Ascending aorta (tissue), 2 donors: ENCODE measurements around the gene TACR1. TPM values are rescaled to one million over a fixed set of nuclear protein-coding genes. Genes with fewer than 3 reads are reported as not detected.
A peak's percentile ranks its signal among the peaks of the same experiment; 100 is the strongest.
"Not testable (repeated sequence)": the region's sequence is repeated elsewhere in the genome, so short reads cannot be mapped to it uniquely, and the experiment has no call there.

Experiments used
- DNase-seq, 2 donors: peaks; one replicate each; pipeline ENCODE4 v3.0.0-alpha.2; 2019; ENCODE audit warnings: low spot score in 2 of 2
- H3K27ac ChIP-seq, 2 donors: fragments of 200-600 bp; sonication (generic); one replicate each; pipeline ENCODE4 v1.5.1; 2016 to 2017; ENCODE audit warnings: mild to moderate bottlenecking in 1 of 2
- H3K27me3 ChIP-seq: fragments of 200-600 bp; sonication (generic); one replicate; pipeline ENCODE4 v1.5.1; 2017
- H3K36me3 ChIP-seq, 2 donors: fragments of 200-600 bp; sonication (generic); one replicate each; pipeline ENCODE4 v1.5.1; 2016
- H3K4me1 ChIP-seq, 2 donors: fragments of 200-600 bp; sonication (generic); one replicate each; pipeline ENCODE4 v1.5.1; 2016 to 2017; ENCODE audit warnings: mild to moderate bottlenecking in 1 of 2
- H3K4me3 ChIP-seq, 2 donors: fragments of 200-600 bp; sonication (generic); one replicate each; pipeline ENCODE4 v1.5.1; 2016 to 2017; ENCODE audit warnings: mild to moderate bottlenecking in 1 of 2
- H3K9me3 ChIP-seq, 2 donors: fragments of 200-600 bp; sonication (generic); one replicate each; pipeline ENCODE4 v1.5.1; 2016
- intact Hi-C: fragments of 100-400 bp; cut with DNase I; formaldehyde crosslinking; loops from one replicate; pipeline ENCODE4 v1.15.1; 2023
- total RNA-seq: library from RNA; depleted of rRNA; stranded (reverse); fragments of >200 nt; gene quantifications from one replicate; pipeline ENCODE4 v1.1.0, GENCODE V29; 2016
- TF ChIP-seq, protein P1 (sequence below), 3 experiments: fragments of 200-600 bp in 2 of 3; fragments of 450-650 bp in 1 of 3; sonication (generic) in 2 of 3; IDR thresholded peaks; one replicate each; pipeline ENCODE4 v1.5.1; 2016 to 2019; ENCODE audit warnings: antibody characterized with exemption in 3 of 3, mild to moderate bottlenecking in 1 of 3, moderate library complexity in 1 of 3

The TACR1 gene
- total RNA-seq, 1 donor from 2014 or later: 27.5 TPM

GRCh38 chr2:75066121-75066902 lies 133.0 kb downstream of the TACR1 start:
- Histone ChIP-seq H3K4me3 (no peak overlapping the region), H3K36me3 (no peaks in the 10 kb centered on the region), H3K4me1 (no peaks in the 10 kb centered on the region), H3K9me3 (no peaks in the 10 kb centered on the region), H3K27me3 (no peaks in the 10 kb centered on the region), H3K27ac (no peak overlapping the region)
- intact Hi-C loops: loop anchor here (10.0 kb wide), 1 partner anchor 338 kb away; no protein-coding TSS in a partner anchor
- no peak for DNase-seq
- TF ChIP-seq, protein P1, sequence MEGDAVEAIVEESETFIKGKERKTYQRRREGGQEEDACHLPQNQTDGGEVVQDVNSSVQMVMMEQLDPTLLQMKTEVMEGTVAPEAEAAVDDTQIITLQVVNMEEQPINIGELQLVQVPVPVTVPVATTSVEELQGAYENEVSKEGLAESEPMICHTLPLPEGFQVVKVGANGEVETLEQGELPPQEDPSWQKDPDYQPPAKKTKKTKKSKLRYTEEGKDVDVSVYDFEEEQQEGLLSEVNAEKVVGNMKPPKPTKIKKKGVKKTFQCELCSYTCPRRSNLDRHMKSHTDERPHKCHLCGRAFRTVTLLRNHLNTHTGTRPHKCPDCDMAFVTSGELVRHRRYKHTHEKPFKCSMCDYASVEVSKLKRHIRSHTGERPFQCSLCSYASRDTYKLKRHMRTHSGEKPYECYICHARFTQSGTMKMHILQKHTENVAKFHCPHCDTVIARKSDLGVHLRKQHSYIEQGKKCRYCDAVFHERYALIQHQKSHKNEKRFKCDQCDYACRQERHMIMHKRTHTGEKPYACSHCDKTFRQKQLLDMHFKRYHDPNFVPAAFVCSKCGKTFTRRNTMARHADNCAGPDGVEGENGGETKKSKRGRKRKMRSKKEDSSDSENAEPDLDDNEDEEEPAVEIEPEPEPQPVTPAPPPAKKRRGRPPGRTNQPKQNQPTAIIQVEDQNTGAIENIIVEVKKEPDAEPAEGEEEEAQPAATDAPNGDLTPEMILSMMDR (IDR thresholded peaks at IDR 0.05): no peak

DNA sequence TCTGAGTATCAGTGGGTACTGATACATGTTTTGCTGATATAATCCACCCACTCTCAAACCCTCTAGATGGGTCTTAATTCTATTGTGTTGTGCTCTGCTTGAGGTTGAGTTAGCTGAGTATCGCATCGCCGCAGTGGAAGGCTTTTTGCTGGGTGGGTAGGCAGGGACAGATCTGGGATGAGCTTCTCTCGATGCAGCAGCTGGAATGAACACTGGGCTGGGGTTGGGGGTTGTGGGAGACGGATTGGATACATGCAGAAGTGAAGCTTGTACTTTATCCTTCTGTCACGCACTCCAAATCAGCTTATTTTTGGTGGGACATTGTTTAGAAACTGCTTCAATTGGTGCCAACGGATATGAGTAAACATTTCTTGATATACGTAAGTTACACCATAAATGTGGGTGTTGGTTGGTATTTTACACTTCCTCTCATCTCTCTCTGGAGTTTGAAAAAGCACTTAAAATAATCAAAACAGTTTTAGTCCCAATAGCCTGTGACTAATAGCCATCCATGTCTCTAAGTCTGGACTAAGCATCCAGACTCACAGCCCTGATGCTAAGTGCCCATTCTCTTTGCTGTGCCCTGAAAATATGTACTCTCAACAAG lies 133.8 kb downstream of the TACR1 start:
- Histone ChIP-seq H3K9me3 (no peaks in the 10 kb centered on the region), H3K27ac (no peak overlapping the region), H3K4me3 (no peak overlapping the region), H3K4me1 (no peaks in the 10 kb centered on the region), H3K27me3 (no peaks in the 10 kb centered on the region), H3K36me3 (no peaks in the 10 kb centered on the region)
- TF ChIP-seq, protein P1 (IDR thresholded peaks at IDR 0.05): no peak
- DNase-seq: no peak
- intact Hi-C loops: loop anchor here (10.0 kb wide), 1 partner anchor 339 kb away; no protein-coding TSS in a partner anchor

- intact Hi-C loops: loop anchor here (10.0 kb wide), 1 partner anchor 340 kb away; no protein-coding TSS in a partner anchor
- H3K4me3 ChIP-seq: no peak overlapping the region
- no peaks in the 10 kb centered on the region for H3K4me1 ChIP-seq
- TF ChIP-seq, protein P1 (IDR thresholded peaks at IDR 0.05): peak in 2 of 3 experiments; percentile 47 to 64
- H3K27ac ChIP-seq: no peak overlapping the region
- H3K9me3 ChIP-seq: no peaks in the 10 kb centered on the region
- no peaks in the 10 kb centered on the region for H3K36me3 ChIP-seq
- peak in 1 of 2 donors; percentile 73 for DNase-seq
- no peaks in the 10 kb centered on the region for H3K27me3 ChIP-seq
Observed at GRCh38 chr2:75064691-75065396, 134.5 kb downstream of the TACR1 start.

DNA sequence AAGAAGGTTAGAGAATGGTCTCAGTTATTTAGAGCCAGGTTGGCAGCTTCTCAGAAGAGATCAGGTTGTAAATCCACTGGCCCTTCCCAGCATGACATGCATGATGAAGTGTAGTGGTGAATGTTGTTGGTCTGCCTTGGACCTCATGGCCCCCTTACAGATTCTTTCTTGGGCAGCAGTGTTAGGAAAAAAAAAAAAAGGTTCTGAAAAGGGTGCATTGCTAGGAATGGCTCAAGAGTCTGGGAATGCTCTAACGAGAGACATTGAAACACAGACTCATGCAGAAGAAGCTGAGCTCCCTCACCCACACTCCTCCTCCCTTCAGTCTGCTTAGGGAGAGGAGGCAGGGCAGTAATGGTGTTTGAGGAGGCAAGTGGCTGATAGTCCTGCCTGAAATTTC lies 135.4 kb downstream of the TACR1 start:
- H3K9me3 ChIP-seq: no peaks in the 10 kb centered on the region
- intact Hi-C loops: loop anchor here (10.0 kb wide), 1 partner anchor 341 kb away; no protein-coding TSS in a partner anchor

GRCh38 chr2:75058427-75058826 lies 140.9 kb downstream of the TACR1 start:
- TF ChIP-seq, protein P1 (IDR thresholded peaks at IDR 0.05): no peak
- H3K36me3 ChIP-seq: no peaks in the 10 kb centered on the region
- H3K27ac ChIP-seq: no peak overlapping the region
- H3K4me1 ChIP-seq: no peaks in the 10 kb centered on the region
- no peak for DNase-seq
- H3K9me3 ChIP-seq: no peaks in the 10 kb centered on the region
- no peaks in the 10 kb centered on the region for H3K27me3 ChIP-seq
- intact Hi-C loops: no loop called here
- no peak overlapping the region for H3K4me3 ChIP-seq

More for the DNA sequence above, 135.4 kb downstream of the TACR1 start:
- TF ChIP-seq, protein P1 (IDR thresholded peaks at IDR 0.05): no peak
- Histone ChIP-seq H3K4me1 (no peaks in the 10 kb centered on the region), H3K4me3 (no peak overlapping the region), H3K27ac (no peak overlapping the region), H3K36me3 (no peaks in the 10 kb centered on the region), H3K27me3 (no peaks in the 10 kb centered on the region)
- no peak for DNase-seq

DNA sequence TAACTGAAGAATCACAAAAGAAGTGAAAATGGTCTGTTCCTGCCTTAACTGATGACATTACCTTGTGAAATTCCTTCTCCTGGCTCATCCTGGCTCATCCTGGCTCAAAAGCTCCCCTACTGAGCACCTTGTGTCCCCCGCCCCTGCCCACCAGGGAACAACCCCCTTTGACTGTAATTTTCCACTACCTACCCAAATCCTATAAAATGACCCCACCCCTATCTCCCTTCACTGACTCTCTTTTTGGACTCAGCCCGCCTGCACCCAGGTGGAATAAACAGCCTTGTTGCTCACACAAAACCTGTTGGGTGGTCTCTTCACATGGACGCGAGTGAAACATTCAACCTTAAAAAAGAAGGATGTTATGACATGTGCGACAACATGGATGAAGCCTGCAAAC lies 142.2 kb downstream of the TACR1 start:
- H3K4me1 ChIP-seq, H3K9me3 ChIP-seq, H3K27me3 ChIP-seq, H3K27ac ChIP-seq, DNase-seq, intact Hi-C loops, H3K4me3 ChIP-seq, H3K36me3 ChIP-seq: not testable (repeated sequence)
